ENCODE results near the gene NAA16. TPM values are rescaled to one million over a fixed set of nuclear protein-coding genes. Genes with fewer than 3 reads are reported as not detected.

The NAA16 gene
- total and polyA plus RNA-seq, 4 donors = 5.0 to 65.6 (median 16.4) TPM

DNA sequence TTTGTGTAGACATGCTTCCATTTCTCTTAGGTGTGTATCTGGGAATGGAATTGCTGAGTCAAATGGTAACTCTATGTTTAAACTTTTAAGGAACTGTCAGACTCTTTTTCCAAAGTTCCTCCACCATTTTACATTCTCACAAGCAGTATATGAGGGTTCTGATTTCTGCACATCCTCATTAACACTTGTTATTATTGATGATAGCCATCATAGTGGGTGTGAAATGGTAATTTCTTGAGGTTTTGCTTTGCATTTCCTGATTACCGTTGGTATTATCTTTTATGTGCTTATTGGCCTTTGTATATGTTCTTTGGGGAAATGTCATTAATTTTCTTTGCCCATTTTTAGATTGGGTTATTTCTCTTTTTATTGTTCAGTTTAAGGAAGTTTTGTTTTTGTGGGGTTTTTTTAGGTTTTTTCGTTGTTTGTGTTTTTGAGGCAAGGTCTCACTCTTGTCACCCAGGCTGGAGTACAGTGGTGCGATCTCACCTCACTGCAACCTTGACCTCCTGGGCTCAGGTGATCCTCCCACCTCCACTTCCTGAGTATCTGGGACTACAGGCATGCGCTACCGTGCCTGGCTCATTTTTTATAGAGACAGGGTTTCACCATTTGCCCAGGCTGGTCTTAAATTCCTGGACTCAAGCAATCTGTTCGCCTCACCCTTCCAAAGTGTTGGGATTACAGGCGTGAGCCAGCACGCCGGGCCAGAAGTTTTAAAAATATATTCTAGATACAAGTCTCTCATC is 34.3 kb downstream of the NAA16 start:
- Histone ChIP-seq H3K27me3 (ENCODE audit: control insufficient read depth in 3 of 3, insufficient read depth in 3 of 3, low read length in 2 of 3) (no peaks in the 10 kb centered on the region), H3K9ac (ENCODE audit: insufficient read depth in 1 of 2, low read length in 2 of 2) (peak overlapping the region in 1 of 2 donors; percentile 3), H3K36me3 (ENCODE audit: control insufficient read depth in 4 of 4, insufficient read depth in 4 of 4, low read length in 4 of 4) (peaks cover 0 to 25% (median 10%) of the 10 kb centered on the region in 4 donors), H3K4me1 (ENCODE audit: control insufficient read depth in 5 of 5, insufficient read depth in 5 of 5, low read length in 5 of 5) (peaks cover 0 to 7% (median 0%) of the 10 kb centered on the region in 5 donors), H3K9me3 (ENCODE audit: control insufficient read depth in 4 of 4, insufficient read depth in 3 of 4, low read length in 3 of 4) (no peaks in the 10 kb centered on the region), H3K4me3 (no peak overlapping the region), H3K27ac (ENCODE audit: low read depth in 1 of 2, low read length in 1 of 2) (peak overlapping the region in 1 of 2 donors; percentile 7)
- TF ChIP-seq, protein P1, sequence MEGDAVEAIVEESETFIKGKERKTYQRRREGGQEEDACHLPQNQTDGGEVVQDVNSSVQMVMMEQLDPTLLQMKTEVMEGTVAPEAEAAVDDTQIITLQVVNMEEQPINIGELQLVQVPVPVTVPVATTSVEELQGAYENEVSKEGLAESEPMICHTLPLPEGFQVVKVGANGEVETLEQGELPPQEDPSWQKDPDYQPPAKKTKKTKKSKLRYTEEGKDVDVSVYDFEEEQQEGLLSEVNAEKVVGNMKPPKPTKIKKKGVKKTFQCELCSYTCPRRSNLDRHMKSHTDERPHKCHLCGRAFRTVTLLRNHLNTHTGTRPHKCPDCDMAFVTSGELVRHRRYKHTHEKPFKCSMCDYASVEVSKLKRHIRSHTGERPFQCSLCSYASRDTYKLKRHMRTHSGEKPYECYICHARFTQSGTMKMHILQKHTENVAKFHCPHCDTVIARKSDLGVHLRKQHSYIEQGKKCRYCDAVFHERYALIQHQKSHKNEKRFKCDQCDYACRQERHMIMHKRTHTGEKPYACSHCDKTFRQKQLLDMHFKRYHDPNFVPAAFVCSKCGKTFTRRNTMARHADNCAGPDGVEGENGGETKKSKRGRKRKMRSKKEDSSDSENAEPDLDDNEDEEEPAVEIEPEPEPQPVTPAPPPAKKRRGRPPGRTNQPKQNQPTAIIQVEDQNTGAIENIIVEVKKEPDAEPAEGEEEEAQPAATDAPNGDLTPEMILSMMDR (IDR thresholded peaks at IDR 0.05; ENCODE audit: control extremely low read depth, extremely low read depth) = no peak
- DNase-seq = peak in 2 of 3 donors; percentile 12 to 30
- ATAC-seq (ENCODE audit: insufficient read depth, low FRiP score) = no peak
- WGBS, 2 donors = 80 to 91% methylated on average over 9 of the region's 9 CpGs

DNA sequence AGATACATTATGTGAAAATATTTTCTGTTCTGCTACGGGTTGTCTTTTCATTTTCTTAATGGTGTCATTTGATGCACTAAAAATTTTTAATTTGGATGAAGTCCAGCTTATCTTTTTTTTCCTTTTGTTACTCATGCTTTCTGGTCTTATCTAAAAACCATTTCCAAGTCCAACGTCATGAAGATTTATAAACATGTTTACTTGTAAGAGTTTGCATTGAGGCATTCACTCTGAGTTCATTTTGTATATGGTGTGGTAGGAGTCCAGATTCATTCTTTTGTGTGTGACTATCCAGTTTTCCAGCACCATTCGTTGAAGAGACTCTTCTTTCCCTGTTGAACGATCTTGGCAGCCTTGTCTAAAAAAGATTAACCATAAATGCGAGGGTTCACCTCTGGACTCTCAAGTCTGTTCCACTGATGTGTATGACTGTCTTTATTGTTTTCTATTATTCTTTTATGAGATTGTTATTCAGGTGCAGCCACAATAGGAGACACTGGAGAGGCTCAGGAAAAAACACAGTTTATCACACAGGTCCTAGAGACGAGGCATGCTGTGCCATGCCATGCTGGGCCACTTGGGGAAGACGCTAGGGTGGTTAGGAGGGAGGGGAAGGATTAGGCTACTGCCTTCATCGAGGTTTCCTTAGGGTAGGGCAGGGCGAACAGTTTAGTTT is 35.0 kb downstream of the NAA16 start:
- no peak for ATAC-seq (ENCODE audit: insufficient read depth, low FRiP score)
- H3K36me3 ChIP-seq (ENCODE audit: control insufficient read depth in 4 of 4, insufficient read depth in 4 of 4, low read length in 4 of 4) = peaks cover 0 to 25% (median 11%) of the 10 kb centered on the region in 4 donors
- H3K4me1 ChIP-seq (ENCODE audit: control insufficient read depth in 5 of 5, insufficient read depth in 5 of 5, low read length in 5 of 5) = peaks cover 0 to 7% (median 0%) of the 10 kb centered on the region in 5 donors

DNA sequence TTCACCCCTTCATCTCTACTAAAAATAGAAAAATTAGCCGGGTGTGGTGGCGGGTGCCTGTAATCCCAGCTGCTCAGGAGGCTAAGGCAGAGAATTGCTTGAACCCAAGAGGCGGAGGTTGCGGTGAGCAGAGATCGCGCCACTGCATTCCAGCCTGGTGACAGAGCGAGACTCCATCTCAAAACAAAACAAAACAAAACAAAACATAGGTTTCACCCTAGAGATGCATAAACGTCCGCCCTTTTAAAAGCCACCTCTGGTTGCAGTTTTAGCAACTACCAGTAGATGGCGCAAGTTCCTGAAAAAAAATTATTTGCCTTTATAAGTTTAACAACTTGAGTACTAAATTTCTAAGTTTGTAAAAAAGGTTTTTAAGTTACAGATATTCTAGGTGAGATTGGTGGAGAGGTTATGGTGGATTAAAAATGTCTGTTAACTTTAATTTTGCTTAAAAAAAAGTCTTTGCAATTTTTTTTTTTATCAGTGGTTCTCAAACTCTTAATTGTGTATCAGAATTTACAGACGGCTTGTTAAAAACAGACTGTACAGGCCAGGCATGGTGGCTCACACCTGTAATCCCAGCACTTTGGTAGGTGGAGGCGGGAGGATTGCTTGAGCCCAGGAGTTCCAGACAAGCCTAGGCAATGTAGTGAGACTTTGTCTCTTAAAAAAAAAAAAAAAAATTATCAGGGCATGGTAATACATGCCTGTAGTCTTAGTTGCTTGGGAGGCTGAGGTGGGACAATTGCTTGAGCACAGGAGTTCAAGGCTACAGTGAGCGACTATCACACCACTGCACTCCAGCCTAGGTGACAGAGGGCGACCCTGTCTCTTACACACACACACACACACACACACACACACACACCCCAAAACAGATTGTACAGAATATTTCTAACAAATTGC is 42.1 kb downstream of the NAA16 start:
- no peaks in the 10 kb centered on the region for H3K9me3 ChIP-seq (ENCODE audit: control insufficient read depth in 4 of 4, insufficient read depth in 3 of 4, low read length in 3 of 4)
- 47 to 65% methylated on average over 14 of the region's 14 CpGs for WGBS, 2 donors
- TF ChIP-seq, protein P1 (IDR thresholded peaks at IDR 0.05; ENCODE audit: control extremely low read depth, extremely low read depth) = peak; percentile 63
- peaks cover 4 to 21% (median 9%) of the 10 kb centered on the region in 4 donors for H3K36me3 ChIP-seq (ENCODE audit: control insufficient read depth in 4 of 4, insufficient read depth in 4 of 4, low read length in 4 of 4)
- H3K4me3 ChIP-seq = no peak overlapping the region
- H3K27me3 ChIP-seq (ENCODE audit: control insufficient read depth in 3 of 3, insufficient read depth in 3 of 3, low read length in 2 of 3) = no peaks in the 10 kb centered on the region
- H3K27ac ChIP-seq (ENCODE audit: low read depth in 1 of 2, low read length in 1 of 2) = no peak overlapping the region
- DNase-seq (peak; percentile 52 to 79 (median 71)), ATAC-seq (ENCODE audit: insufficient read depth, low FRiP score) (peak; percentile 77)
- H3K9ac ChIP-seq (ENCODE audit: insufficient read depth in 1 of 2, low read length in 2 of 2) = no peak overlapping the region
- H3K4me1 ChIP-seq (ENCODE audit: control insufficient read depth in 5 of 5, insufficient read depth in 5 of 5, low read length in 5 of 5) = peaks cover 0 to 3% (median 0%) of the 10 kb centered on the region in 5 donors

More for the DNA sequence above, 35.0 kb downstream of the NAA16 start:
- Histone ChIP-seq H3K4me3 (no peak overlapping the region), H3K9ac (ENCODE audit: insufficient read depth in 1 of 2, low read length in 2 of 2) (peak overlapping the region in 1 of 2 donors; percentile 32), H3K27me3 (ENCODE audit: control insufficient read depth in 3 of 3, insufficient read depth in 3 of 3, low read length in 2 of 3) (no peaks in the 10 kb centered on the region), H3K9me3 (ENCODE audit: control insufficient read depth in 4 of 4, insufficient read depth in 3 of 4, low read length in 3 of 4) (no peaks in the 10 kb centered on the region), H3K27ac (ENCODE audit: low read depth in 1 of 2, low read length in 1 of 2) (no peak overlapping the region)
- DNase-seq = peak in 2 of 3 donors; percentile 76 to 81
- WGBS, 2 donors = 80 to 88% methylated on average over 9 of the region's 9 CpGs
- TF ChIP-seq, protein P1 (IDR thresholded peaks at IDR 0.05; ENCODE audit: control extremely low read depth, extremely low read depth) = no peak

Measured in lung (tissue), 12 donors.